HTERT RPE-1 (cell line): ENCODE data around the gene ATF7IP2.
"Not testable (repeated sequence)": the region's sequence is repeated elsewhere in the genome, so short reads cannot be mapped to it uniquely, and the experiment has no call there.

ENCODE experiments used
- in situ Hi-C: fragments of 300-500 bp; cut with MboI; formaldehyde crosslinking; loops from 4 replicates; pipeline ENCODE4 v1.14.3; 2020; ENCODE audit warnings: low sequenced_read_pairs

The ATF7IP2 gene

DNA sequence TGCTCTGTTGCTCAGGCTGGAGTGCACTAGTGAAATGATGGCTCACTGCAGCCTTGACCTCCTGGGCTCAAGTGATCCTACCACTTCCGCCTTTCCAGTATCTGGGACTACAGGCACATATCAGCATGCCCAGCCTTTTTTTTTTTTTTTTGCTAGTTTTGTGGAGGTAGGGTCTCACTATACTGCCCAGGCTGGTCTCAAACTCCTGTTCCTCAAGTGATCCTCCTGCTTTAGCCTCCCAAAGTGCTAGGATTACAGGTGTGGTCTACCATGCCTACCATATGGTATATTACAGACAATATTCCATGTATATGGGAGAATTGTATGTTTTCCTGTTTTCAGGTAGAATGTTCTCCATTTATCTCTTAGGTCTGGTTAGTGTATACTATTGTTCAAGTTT is 12.3 kb upstream of the ATF7IP2 start:
- in situ Hi-C loops = no loop called here

DNA sequence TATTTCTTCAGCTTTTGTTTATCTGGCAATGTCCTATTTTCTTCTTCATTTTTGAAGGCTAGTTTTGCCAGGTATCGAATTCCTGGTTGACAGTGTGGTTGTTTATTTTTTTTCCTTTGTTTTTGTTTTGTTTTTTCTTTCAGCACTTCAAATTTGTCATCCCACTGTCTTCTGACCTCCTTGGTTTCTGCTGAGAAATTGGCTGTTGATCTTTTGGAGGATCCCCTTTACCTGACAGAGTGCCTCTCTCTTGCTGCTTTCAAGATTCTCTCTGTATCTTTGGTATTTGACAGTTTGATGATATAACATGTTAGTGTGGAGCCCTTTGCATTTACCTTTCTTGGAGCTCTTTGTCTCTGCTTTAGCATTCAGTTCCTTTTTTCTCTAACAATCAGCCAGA is 9.6 kb upstream of the ATF7IP2 start:
- in situ Hi-C loops = no loop called here

DNA sequence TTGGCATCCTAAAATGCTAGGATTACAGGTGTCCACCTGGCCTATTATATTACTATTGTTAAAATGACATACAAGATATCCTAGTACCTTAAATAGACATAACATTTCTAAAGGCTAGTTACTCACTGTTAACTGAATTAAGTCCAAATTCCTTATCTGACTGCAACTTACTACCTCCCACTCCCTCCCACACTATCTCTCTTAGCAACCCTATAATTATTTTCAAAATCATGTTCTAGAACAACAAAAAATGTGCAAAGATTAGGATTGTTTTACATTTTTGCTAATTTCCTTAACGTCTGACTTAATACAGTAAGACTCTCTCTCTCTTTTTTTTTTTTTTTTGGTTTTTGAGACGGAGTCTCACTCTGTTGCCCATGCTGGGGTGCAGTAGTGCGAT is 2.2 kb upstream of the ATF7IP2 start:
- in situ Hi-C loops = no loop called here

DNA sequence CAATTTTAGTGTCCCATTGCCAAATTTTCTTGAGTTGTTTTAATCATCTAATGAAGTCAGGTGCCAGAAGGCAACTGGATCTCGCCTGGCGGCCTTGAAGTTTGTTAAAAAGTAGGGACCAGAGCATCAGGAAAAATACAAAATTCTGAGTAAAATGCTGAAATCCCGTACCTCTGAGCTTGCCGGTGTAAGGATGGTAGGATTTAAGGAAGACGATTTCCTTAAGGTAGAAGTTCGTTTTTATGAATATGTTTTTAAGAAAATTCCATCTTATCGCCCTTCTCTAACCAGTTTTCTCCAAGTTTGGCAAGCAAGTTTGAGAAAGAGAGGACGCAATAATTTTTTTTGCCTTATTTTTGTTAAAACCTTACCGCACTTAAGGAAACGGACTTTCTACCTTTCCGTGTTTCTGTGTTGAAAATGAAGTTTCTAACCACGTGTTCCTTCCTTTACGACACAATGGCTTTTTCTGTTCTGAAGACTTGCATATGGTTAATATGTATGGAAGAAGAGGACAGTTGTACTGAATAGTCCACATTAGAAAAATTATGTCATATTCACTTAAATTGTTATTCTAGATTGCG is 748 bp downstream of the ATF7IP2 start:
- in situ Hi-C loops = no loop called here

DNA sequence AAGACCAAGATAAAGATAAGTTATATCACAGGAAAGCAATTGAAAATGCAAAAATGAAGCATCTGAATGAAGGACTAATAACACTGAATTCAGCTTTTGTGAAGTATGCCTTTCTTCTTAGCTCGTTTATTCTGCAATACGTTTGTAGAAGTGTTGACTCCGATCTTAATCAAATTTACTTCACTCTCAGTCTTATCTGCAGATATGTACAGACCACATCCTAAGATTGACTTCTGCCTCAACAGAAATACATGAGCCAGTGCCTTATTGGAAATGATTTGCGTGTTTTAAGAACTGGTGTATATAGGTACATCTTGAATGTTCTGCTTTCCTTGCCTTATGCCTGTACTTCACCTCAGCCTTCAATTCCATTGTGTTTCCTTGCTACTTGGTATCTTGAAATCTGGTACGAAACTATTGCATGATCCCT is 1.3 kb downstream of the ATF7IP2 start:
- in situ Hi-C loops = no loop called here

DNA sequence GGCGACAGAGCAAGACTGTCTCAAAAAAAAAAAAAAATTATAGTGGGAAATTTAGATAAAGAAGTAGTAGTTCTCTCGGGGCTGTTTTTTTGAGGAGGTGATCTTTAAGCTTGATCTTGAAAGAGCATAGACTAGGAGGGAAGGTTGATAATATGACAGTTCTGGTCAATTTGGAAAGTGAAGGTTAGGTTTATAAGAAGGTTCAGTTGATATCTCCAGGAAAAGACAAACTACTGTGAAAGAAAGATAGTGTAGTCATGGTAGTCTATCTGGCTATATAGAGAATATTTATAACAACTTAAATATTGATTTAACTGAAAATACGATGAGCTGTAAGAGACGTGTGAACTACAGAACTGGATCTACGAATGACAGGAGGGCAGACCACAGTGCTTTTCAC is 3.1 kb downstream of the ATF7IP2 start:
- in situ Hi-C loops = no loop called here

DNA sequence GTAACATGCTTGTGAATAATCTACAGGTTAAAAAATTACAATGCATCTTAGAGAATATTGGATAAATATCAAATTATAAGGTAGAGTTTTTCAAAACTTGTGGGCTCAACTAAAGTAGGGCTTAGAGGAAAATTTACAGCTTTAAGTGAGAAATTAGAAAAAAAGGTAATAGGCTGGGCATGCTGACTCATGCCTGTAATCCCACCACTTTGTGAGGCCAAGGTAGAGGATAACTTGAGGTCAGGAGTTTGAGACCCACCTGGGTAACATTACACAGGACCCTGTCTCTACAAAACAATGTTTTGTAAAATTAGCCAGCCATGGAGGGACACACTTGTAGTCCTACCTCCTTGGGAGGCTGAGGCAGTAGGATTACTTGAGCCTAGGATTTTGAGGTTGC is 4.5 kb downstream of the ATF7IP2 start:
- in situ Hi-C loops = no loop called here

DNA sequence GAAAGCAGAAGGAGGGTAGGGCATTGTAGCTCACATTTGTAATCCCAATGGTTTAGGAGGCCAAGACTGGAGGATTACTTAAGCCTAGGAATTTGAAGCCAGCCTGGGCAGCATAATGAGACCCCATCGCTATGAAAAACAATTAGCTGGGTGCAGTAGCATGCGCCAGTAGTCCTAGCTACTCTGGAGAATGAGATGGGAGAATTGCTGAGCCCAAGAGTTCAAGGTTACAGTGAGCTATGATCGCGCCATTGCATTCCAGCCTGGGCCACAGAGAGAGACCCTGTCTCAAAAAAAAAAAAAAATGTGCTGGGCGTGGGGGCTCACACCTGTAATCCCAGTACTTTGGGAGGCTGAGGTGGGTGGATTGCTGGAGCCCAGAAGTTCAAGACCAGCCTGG is 5.0 kb downstream of the ATF7IP2 start:
- in situ Hi-C loops = no loop called here

DNA sequence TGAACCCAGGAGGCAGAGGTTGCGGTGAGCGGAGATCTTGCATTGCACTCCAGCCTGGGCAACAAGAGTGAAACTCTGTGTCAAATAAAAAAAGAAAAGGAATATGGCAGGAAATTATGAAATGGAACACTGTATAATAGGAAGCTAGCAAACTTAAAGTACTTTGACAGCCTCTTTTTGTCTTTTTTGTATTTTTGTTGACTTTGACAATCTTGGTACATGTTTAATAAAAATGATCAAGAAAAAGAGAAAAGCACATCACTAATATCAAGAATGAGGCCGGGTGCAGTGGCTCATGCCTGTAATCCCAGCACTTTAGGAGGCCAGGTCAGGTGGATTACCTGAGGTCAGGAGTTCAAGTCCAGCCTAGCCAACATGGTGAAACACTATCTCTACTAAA is 5.5 kb downstream of the ATF7IP2 start:
- in situ Hi-C loops = no loop called here

DNA sequence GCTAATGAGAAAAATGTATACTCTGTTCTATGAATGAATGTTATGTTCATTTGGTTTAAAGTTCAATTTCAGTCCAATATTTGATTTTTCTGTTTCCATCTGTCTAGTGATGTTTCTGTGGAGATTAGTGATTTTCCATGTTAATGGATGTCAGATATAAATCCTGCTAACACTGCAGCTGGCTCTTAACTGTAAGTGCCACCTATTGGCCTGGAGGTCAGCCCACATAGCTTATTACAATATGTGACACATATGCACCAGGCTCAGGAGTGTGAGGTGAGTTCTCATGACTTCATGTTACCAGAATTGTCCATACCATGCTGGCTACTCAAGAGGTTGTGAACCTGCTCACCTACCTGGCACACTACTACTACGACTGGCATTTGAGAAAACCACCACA is 17.1 kb downstream of the ATF7IP2 start:
- in situ Hi-C loops = no loop called here

DNA sequence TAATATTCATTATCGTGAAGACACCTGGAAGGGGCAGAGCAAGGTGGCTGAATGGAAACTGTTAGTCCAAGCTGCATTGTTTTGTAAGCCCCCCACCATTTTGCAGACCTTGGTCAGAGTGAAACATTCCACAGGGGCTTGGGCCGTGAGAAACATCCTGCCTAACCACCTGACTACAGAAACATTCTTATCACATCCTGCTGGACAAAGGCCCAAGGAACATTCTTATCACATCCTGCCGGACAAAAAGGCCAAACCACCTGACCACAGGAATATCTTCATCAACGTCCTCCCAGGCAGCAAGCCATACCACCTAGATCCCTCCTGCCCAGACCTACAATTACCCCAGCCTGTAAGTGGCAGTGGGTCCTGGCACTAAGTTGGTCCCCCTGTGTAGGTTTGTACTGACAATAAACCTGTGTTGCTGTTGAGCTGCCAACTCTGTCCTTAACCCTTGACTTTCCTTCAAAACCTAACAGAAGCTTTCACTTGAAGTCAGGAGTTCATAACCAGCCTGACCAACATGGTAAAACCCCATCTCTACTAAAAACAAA is 19.6 kb downstream of the ATF7IP2 start:
- in situ Hi-C loops = no loop called here

DNA sequence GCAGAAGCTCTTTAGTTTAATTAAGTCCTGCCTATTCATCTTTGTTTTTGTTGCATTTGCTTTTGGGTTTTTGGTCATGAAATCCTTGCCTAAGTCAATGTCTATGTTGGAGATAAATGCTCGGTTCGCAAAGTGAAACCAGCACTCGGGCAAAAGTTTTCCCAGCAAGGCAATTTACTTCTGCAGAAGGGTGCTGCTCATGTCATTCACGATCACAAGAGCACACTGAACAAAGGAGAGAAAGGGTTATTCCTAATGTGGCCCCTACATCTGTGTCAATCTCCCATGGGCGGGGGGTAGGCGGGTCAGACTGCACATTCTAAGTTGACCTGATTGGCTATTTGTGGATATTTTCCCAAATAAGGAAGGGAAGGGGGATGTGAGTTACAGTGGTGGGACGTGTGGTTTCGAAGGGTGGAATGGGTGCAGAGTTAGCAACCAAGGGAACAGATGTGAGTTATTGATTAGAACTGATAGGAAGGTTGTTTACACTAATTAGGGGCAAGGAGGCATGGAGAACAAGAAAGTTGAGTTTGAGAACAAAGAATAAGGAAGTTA is 23.0 kb downstream of the ATF7IP2 start:
- in situ Hi-C loops = no loop called here

DNA sequence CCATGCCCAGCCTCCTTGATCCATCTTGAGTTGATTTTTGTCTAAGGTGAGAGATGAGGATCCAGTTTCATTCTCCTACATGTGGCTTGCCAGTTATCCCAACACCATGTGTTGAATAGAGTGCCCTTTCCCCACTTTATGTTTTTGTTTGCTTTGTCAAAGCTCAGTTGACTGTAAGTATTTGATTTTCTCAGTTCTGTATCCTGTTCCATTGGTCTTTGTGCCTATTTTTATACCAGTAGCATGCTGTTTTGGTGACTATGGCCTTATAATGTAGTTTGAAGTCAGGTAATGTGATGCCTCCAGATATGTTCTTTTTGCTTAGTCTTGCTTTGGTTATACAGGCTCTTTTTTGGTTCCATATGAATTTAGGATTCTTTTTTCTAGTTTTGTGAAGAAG is 23.9 kb downstream of the ATF7IP2 start:
- in situ Hi-C loops = not testable (repeated sequence)

DNA sequence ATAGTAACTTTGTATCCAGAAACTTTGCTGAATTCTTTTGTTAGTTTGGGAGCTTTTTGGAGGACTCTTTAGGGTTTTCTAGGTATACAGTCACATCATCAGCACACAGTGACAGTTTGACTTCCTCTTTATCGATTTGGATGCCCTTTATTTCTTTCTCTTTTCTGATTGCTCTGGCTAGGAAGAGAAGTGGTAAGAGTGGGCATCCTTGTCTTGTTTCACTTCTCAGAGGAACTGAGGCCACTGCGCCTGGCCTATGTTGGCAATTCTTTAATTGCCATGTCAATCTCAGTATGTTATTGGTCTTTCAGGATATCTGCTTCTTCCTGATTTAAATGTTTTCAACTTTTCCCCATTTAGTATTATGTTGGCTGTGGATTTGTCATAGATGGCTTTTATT is 24.6 kb downstream of the ATF7IP2 start:
- in situ Hi-C loops = no loop called here

DNA sequence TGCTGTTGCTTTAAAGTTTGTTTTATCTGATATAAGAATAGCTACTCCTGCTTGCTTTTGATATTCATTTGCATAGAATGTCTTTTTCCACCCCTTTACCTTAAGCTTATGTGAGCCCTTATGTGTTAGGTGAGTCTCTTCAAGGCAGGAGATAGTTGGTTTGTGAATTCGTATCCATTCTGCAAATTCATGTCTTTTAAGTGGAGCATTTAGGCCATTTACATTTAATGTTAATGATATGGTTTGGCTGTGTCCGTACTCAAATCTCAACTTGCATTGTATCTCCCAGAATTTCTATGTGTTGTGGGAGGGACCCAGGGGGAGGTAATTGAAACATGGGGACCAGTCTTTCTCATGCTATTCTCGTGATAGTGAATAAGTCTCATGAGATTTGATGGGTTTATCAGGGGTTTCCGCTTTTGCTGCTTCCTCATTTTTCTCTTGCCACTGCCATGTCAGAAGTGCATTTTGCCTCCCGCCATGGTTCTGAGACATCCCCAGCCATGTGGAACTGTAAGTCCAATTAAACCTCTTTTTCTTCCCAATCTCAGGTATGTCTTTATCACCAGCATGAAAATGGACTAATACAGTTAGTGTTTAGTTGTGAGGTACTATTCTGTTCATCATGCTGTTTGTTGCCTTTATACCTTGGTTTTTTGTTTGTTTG is 27.2 kb downstream of the ATF7IP2 start:
- in situ Hi-C loops = no loop called here

DNA sequence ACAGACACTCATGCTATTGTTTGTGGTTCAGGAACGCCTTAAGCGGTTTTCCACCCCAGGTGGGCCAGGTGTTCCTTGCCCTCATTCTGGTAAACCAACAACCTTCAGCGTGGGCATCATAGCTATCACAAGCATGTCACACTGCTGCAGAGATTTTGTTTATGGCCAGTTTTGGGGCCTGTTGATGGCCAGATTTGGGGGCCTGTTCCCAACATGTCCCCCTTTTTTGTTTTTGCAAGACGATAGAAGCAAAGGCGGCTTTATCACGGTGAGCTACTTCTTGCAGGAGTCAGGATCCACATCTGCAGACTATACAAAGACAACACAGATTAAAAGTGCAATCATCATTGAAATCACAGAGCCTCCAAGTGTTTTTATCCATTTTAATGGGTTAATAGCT is 32.3 kb downstream of the ATF7IP2 start:
- in situ Hi-C loops = not testable (repeated sequence)

DNA sequence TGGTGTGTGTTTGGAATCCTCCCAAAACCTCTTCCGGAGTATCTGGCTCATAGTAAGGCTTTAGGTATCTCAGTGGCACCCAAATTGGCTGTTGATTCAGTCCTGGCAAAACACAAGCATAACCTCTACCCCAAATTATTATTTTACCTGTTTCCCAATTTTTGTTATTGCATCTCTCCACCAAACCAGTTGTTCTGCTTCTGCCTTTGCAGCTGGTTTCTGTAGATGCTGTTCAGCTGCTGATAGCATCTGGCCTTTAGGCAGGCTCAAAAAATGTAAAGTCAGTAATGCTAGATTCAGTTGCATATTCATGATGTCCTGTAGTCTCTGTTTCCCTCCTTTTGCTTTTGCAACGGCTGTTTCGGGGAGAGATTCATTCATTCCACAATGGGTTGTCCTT is 33.8 kb downstream of the ATF7IP2 start:
- in situ Hi-C loops = no loop called here

DNA sequence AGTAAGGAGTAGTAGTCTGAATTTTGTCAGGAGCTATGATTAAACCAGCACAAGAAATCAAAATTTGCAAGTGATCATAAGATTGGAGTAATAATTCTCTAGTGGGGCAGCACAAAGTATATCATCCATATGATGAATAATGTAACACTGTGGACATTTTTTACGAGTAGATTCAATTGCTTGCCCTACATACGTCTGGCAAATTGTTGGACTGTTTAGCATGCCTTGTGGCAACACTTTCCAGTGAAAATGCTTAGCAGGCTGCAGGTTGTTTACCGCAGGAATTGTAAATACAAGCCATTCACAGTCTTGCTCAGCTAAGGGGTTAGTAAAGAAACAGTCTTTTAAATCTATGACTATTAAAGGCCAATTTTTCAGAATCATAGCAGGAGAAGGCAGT is 35.7 kb downstream of the ATF7IP2 start:
- in situ Hi-C loops = no loop called here

DNA sequence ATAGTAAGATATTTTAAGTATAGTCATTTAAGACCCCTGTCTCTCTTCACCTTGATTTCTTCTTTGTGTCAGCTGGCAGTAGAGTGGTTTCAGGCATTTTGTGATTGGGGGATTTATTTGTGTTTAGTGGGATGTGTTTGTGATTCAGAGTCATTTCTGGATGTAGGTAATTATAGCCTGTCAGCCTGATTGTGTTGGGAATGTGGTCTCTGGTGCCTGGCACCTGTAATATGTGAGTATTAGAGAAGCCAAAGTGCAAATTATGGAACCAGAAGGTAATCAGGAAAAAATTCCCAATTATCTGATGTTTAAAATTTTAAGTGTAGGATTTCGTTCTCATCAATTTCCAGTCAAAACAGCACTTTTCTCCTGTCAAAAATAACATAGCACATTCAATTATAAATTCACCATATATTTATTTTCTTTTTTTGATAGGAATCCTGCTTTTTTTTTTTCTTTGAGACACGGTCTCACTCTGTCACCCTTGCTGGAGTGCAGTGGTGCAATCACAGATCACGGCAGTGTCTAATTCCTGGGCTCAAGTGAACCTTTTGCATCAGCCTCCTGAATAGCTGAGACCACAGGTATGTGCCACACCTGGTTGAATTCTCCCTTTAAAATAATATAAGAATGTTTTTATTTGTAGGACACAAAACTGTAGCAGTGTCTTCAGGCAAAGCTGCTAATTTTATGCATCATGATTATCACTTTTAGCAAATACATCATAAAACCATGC is 42.7 kb downstream of the ATF7IP2 start:
- in situ Hi-C loops = no loop called here

DNA sequence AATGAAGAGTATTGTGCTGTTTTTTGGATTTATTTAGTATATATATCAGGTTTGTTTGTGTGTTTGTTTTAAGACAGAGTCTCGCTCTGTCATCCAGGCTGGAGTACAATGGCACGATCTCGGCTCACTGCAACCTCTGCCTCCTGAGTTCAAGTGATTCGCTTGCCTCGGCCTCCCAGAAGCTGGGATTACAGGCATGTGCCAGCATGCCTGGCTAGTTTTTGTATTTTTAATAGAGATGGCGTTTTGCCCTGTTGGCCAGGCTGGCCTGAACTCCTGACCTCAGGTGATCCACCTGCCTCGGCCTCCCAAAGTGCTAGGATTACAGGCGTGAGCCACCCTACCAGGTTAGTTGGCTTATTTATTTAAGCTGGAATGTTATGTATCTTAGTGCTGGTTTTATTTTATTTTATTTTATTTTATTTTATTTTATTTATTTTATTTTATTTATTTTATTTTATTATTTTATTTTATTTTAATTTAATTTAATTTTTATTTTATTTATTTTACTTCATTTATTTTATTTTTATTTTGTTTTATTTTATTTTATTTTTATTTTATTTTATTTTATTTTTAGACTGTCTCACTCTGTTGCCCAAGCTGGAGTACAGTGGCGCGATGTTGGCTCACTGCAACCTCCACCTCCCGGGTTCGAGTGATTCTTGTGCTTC is 43.6 kb downstream of the ATF7IP2 start:
- in situ Hi-C loops = not testable (repeated sequence)

DNA sequence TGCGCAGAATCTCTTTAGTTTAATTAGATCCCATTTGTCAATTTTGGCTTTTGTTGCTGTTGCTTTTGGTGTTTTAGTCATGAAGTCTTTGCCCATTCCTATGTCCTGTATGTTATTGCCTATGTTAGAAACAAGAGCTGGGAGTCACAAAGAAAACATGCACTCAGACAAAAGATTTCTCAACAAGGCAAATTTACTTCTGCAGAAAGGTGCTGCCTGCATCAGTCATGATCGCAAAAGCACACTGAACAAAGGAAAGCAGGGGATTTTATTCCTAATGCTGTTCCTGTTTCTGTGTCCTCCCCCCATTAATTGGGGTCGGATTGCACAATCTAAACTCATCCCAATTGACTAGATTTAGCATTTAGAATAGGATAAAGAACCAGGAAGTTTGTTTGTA is 55.9 kb downstream of the ATF7IP2 start:
- in situ Hi-C loops = no loop called here
